ENCODE data around the gene COLGALT1. TPM values are rescaled to one million over a fixed set of nuclear protein-coding genes. Genes with fewer than 3 reads are reported as not detected.
"Not testable (repeated sequence)": the region's sequence is repeated elsewhere in the genome, so short reads cannot be mapped to it uniquely, and the experiment has no call there.

COLGALT1 gene
- 84.0 TPM for total RNA-seq

DNA sequence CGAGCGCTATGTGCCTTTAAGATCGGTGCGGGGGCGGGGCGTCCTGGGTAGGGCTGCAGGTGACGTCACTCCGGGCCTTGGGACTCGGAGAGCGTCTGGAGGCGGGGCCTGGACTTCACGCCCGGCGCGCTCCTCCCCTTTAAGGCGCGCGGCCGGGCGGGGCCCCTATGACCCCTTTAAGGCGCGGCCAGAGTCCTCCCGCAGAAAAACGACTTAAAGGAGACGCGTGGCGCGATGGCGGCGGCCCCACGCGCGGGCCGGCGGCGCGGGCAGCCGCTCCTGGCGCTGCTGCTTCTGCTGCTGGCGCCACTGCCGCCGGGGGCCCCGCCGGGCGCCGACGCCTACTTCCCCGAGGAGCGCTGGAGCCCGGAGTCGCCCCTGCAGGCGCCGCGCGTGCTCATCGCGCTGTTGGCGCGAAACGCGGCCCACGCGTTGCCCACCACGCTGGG, at the start of gene COLGALT1:
TSS of gene COLGALT1 (plus strand) at position 170 of the 449 bp plus-strand sequence. CDS start at position 235, 65 bp downstream.
- intact Hi-C loops (cut with DNase I), result no loop called here

DNA sequence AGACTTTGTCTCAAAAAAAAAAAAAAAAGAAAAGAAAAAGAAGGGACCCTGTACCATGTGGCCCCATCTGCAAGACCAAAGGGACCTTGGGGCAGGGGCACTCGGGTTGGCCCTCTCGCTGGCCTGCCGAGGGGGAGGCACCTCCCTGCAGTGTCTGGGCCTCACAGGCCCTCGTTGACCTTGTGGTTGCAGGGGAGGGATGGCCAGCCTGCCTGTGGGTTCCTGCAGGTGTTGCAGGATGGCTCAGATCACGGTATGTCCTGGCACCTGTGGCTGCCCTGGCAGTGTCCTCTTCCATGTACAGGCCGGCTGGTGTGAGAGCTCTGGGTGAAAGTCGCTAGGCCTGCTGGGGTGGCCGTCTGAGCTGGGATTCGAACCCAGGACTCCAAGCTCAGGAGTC, 48.7 kb upstream of the COLGALT1 start:
- intact Hi-C loops (cut with DNase I), result no loop called here
- ATAC-seq (no peak), DNase-seq (ENCODE audit: low spot score) (no peak)

More for the DNA sequence above, at the start of gene COLGALT1:
- ATAC-seq, result peak; percentile 97
- peak; percentile 99 for DNase-seq (ENCODE audit: low spot score)

DNA sequence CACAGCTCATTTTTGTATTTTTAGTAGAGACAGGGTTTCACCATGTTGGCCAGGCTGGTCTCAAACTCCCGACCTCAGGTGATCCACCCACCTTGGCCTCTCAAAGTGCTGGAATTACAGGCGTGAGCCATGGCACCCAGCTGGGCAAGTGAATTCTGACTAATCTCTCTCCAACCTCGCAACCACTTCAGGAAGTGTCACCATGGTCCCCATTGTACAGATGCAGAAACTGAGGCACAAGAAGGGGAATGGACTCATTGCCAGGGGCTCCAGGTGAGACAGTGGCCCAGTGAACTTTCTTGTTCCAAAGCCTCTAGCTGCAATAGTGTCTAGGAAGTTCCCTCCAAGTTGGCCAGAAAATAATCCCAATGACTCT, 46.9 kb upstream of the COLGALT1 start:
- intact Hi-C loops (cut with DNase I); DNase-seq (ENCODE audit: low spot score): not testable (repeated sequence)

DNA sequence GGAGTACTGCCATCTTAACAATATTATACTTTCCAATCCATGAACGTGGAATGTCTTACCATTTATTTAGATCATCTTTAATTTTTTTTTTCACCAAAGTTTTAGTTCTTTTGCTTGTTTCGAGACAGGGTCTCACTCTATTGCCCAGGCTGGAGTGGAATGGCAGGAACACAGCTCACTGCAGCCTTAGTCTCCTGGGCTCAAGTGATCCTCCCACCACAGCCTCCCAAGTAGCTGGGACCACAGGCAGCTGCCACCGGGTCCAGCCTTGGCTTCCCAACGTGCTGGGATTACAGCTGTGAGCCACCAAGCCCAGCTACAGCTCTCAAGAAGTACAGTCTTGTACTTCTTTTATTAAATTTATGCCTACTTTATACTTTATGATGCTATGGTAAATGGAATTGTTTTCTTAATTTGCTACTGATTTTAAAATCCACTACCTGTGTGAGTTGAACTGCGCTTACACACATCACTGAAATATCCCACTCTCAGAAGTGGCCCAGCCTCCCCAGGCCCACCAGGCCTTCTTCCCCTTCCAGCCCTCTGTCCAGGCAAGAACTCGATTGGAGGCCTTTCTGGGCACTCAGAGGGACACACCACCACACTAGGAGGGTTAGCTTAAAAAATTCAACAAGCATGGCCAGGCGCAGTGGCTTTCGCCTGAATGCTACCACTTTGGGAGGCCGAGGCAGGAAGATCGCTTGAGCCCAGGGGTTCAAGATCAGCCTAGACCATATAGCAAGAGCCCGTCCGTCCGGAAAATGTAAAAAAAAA, 45.0 kb upstream of the COLGALT1 start:
- DNase-seq (ENCODE audit: low spot score) (no peak), ATAC-seq (no peak)
- intact Hi-C loops (cut with DNase I), result no loop called here

More for the DNA sequence above, 46.9 kb upstream of the COLGALT1 start:
- not testable (repeated sequence) for ATAC-seq

DNA sequence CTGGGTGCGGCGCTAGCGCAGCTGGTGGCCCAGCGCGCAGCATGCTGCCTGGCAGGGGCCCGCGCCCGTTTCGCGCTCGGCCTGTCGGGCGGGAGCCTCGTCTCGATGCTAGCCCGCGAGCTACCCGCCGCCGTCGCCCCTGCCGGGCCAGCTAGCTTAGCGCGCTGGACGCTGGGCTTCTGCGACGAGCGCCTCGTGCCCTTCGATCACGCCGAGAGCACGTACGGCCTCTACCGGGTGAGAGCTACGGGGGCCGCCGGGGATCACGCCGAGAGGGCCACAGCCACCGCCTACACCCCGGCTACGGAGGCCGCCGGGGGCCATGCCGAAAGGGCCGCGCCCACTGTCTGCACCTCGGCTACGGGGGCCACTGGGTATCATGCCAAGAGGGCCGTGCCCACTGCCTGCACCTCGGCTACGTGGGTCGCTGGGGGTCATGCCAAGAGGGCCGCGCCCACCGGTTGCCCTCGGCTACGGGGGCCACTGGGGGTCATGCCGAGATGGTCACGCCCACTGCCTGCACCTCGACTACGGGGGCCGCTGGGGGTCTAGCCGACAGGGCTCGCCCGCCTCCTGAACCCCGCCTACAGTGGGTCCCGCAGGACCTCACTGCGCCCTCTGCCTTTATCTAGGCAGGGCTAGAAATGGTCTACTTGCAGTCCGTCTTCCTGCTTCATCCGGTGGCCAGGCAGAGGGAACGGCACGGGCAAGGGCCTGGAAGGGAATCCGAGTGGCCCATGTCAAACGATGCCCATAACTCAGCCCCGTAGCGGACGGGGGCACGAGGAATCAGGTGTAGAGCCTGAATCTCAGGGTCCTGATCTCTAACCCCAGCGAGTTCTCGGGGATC, 43.5 kb upstream of the COLGALT1 start:
- ATAC-seq, result peak; percentile 84
- intact Hi-C loops (cut with DNase I), result no loop called here

DNA sequence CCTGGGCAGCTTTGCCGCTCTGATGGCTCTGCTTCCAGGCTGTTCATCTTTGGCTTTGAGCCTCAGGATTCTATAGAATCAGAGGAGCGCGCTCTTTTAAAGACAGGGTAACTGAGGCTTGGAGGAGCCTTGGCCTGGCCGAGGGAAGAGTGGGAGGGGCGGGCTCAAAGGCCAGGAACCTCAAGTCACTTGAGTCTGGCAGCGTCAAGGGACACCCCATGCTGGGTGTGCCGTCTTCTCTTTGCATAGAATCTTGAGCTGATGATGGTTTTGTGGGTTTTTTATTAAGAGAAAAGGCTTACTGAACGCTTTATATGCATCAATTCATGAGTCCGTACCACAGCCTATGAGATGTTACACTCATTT, 42.9 kb upstream of the COLGALT1 start:
- ATAC-seq, result no peak
- DNase-seq (ENCODE audit: low spot score), result no peak
- intact Hi-C loops (cut with DNase I), result no loop called here

More for the DNA sequence above, 43.5 kb upstream of the COLGALT1 start:
- peak; percentile 93 for DNase-seq (ENCODE audit: low spot score)

DNA sequence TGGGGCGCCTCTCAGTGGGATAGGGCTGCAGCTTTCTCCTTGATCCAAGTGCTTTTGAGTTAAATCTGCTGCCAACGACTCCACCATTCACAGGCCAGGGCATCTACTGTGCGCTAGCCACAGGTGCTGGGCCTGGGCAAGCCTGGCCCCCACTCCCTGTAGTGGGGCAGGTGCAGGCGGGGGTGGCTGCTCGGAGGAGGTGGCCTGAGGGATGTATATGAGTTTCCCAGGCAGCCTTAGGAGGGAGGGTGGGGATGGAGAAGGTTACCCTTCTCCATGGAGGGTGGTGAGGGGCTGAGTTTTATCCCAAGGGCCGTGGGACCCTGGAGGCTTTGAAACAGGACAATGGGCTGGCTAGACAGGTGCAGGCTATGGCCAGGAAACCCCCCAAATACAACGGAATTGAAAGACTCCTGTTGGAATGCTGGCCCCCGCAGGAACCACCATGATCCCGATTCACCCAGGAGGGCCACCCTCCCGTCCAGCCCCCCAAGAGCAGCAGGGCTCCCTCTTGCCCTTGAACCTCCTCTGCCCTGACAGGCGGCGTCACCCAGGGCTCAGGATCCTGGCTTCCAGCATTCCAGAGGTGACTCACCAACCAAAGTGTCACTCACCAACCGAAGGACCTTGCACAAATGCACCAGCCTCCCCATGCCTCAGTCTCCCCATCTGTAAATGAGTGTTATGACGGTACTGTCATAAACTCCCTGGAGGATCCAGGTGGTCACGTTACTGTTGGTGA, 39.9 kb upstream of the COLGALT1 start:
- DNase-seq (ENCODE audit: low spot score) (no peak), ATAC-seq (no peak)
- intact Hi-C loops (cut with DNase I), result no loop called here

DNA sequence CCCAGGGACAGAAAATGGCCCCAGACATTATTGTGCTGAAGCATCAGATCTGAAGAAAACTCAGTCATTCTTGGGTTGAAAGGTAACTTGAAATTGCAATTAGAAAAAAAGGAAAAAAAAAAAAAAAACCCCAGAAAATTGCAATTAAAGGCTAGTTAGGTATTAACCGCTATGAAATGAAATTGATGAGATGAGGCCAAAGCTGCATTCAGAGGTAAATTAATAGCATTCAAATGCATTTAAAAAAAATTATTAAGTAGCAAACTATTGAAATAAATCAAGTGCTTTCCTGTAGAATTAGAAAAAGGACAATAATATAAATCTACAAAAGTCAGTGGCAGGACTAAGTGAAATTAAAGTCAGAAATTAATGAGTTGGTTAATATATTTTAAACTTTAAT, 37.6 kb upstream of the COLGALT1 start:
- intact Hi-C loops (cut with DNase I), result no loop called here
- ATAC-seq (no peak), DNase-seq (ENCODE audit: low spot score) (no peak)

DNA sequence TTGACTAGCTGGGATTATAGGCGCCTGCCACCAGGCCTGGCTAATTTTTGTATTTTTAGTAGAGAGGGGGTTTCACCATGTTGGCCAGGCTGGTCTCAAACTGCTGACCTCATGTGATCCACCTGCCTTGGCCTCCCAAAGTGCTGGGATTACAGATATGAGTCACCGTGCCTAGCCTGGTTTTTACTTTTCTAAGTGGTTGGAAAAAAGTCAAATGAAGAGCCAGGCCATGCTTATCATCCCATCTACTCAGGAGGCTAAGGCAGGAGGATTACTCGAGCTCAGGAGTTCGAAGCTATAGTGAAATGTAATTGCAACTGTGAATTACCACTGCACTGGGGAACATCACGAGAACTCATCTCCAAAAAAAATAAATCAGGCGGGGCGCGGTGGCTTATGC, 36.8 kb upstream of the COLGALT1 start:
- DNase-seq (ENCODE audit: low spot score); ATAC-seq; intact Hi-C loops (cut with DNase I): not testable (repeated sequence)

DNA sequence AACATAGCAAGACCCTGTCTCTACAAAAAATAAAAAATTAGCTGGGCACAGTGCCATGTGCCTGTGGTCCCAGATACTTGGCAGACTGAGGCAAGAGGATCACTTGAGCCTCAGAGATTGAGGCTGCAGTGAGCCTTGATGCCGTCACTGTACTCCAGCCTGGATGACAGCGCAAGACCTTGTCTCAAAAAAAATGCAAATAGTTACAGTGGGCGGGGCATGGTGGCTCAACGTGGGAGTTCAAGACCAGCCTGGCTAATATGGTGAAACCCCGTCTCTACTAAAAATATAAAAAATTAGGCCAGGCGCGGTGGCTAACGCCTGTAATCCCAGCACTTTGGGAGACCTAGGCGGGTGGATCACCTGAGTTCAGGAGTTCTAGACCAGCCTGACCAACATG, 35.5 kb upstream of the COLGALT1 start:
- no peak for DNase-seq (ENCODE audit: low spot score)
- ATAC-seq, result no peak
- intact Hi-C loops (cut with DNase I), result no loop called here

DNA sequence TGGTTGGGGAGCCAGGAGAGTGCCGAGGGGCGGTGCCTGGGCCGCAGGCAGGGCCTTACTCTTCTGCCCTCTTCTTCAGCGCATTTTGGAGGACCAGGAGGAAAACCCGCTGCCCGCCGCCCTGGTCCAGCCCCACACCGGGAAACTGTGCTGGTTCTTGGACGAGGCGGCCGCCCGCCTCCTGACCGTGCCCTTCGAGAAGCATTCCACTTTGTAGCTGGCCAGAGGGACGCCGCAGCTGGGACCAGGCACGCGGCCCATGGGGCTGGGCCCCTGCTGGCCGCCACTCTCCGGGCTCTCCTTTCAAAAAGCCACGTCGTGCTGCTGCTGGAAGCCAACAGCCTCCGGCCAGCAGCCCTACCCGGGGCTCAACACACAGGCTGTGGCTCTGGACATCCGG, 34.6 kb upstream of the COLGALT1 start:
- intact Hi-C loops (cut with DNase I), result no loop called here
- DNase-seq (ENCODE audit: low spot score) (no peak), ATAC-seq (no peak)

DNA sequence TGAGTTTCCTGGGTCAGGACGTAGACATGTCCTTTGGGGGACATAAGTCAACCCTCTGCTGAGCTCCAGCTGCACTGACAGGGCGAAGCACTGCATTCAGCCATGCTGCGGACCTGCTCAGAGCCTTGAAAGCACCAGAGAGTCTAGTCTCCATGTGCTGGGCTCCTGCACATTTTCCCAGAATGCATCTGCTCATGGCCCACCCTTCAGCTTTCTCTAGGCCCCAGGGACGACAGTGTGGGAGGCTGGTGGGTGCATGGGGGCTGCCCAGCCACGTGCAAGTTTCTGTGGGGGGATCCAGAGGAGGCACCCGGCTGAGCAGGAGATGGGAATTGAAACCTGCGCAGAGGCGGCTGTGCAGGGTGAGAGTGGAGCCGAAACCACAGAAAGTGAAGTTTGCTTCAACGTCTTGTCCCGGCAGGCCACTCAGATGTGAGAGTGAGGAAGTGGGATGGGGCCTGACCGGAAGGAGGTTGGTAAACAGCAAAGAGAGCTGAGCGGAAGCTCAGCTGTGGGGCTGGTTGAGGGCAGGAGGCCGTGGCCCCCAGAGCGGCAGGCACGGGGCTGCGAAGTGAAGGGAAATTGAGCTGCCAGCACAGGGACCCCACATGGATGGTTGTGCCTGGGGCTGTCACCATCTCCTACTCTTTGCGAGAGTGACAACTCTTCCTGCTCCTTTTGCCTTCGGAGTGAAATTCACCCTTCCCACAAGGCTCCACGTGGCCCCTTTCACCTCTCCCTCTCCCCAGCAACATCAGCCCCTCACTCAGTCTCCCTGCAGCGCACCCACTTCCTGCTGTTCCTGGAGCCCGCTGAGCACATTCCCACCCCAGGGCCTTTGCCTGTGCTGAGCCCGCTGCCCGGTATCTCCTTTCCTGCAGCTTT, 32.2 kb upstream of the COLGALT1 start:
- DNase-seq (ENCODE audit: low spot score) (peak; percentile 75), ATAC-seq (peak; percentile 81)

DNA sequence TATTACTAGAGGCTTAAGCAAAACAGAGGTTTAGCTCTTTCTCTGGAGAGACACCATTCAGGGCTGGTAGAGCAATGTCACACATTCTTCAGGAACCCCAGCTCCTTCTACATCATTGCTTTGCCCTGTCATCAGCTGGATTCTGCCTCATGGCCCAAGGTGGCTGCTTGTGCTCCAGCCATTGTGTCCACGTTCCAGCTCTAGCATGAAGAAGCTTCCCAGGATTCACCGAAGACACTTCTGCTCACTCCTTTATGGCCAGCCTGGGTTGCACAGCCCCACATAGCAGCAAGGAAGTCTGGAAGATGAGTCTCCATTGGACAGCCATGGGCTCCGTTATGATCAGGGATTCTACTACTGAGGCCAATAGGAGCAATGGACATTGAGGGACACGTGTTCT, 30.8 kb upstream of the COLGALT1 start:
- intact Hi-C loops (cut with DNase I), result no loop called here
- no peak for ATAC-seq
- no peak for DNase-seq (ENCODE audit: low spot score)

More for the DNA sequence above, 32.2 kb upstream of the COLGALT1 start:
- intact Hi-C loops (cut with DNase I), result no loop called here

DNA sequence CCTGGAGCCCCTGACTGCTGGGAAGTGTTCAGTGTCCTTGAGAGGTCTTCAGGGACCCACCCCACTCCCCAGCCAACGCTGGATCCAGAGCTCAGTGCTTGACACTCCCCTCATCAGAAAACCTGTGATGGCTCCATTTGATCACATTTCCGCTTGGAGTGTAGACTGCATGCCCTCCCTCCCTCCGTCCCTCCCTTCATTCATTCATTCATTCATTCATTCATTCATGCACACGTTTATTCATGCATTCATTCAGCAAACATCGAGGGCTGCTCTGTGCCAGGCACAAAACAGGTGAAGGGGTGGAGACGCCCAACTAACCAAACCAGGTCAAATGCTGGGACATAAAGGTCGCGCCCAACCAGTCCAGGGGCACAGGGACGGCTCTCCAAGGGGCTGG, 30.3 kb upstream of the COLGALT1 start:
- intact Hi-C loops (cut with DNase I), result no loop called here
- DNase-seq (ENCODE audit: low spot score) (no peak), ATAC-seq (no peak)

DNA sequence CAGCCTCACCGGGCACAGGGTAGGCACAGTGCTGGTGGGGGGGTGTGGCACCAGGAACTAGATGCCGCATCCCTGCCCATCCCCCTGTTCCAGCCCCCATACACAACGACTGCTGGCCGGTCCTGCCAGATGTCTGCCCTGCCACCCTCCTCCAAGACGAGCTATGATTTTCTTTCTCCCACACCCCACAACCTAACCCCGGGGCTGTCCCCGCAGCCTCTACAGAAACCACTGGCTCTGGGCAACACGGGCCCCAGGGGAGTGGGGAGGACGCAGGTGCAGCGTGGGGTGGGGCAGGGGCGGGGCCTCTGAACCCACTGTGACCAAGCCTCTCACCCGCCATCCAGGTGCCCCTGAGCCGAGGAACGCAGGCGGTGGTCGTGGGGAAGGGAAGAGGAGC, 28.5 kb upstream of the COLGALT1 start:
- DNase-seq (ENCODE audit: low spot score), result no peak
- no peak for ATAC-seq
- intact Hi-C loops (cut with DNase I), result no loop called here

DNA sequence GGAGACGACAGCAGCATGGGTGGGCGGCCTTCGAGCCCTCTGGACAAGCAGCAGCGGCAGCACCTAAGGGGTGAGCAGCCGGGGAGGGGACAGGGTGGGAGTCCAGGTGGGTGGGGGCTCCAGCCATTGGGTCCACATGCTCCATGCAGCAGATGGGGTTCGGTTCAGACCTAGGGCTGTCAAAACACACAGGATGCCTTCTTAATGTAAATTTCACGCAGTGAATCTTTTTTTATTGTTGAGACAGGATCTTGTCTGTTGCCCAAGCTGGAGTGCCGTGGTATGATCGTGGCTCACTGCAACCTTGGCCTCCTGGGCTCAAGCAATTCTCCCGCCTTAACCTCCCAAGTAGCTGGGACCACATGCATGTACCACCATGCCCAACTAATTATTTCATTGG, 28.1 kb upstream of the COLGALT1 start:
- intact Hi-C loops (cut with DNase I), result no loop called here
- no peak for ATAC-seq
- no peak for DNase-seq (ENCODE audit: low spot score)

DNA sequence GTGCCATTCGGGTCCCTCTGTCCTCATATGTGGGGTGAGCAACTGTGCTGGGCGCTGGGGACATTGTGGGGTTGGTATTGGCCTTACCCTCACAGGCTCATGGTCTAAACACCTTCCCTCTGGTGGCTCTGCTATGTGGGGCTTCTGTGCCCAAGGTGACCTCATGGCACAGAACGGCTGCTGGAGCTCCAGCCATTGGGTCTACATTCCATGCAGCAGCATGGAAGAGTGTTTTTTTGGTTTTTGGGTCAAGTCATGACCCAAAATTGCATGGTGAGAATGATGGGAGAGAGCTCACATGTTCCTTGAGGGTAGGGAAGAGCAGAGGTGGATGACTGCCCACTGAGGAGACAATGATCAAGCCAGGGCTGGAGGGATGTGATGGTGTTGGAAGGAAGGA, 26.8 kb upstream of the COLGALT1 start:
- ATAC-seq, result no peak
- intact Hi-C loops (cut with DNase I), result no loop called here
- no peak for DNase-seq (ENCODE audit: low spot score)
